GM23248 (cell line): ENCODE data around the gene PRKAB1. TPM values are rescaled to one million over a fixed set of nuclear protein-coding genes. Genes with fewer than 3 reads are reported as not detected.
A peak's percentile ranks its signal among the peaks of the same experiment; 100 is the strongest.

Source experiments
- DNase-seq: peaks from one replicate; pipeline ENCODE4 v3.0.0-alpha.2; 2015
- H2AFZ ChIP-seq: fragments of 200-600 bp; sonication (generic); 2 replicates; pipeline ENCODE4 v1.6.1; 2016; ENCODE audit warnings: antibody characterized with exemption
- H3F3A ChIP-seq: fragments of 200-600 bp; sonication (generic); 2 replicates; pipeline ENCODE4 v1.6.1; 2016; ENCODE audit warnings: mild to moderate bottlenecking, antibody characterized with exemption, mixed run types; ENCODE audit not compliant: insufficient read depth
- H3K27ac ChIP-seq: fragments of 200-600 bp; sonication (generic); 2 replicates; pipeline ENCODE4 v1.5.1; 2016; ENCODE audit warnings: mild to moderate bottlenecking
- H3K27me3 ChIP-seq: fragments of 200-600 bp; sonication (generic); replicated peaks from 2 replicates; pipeline ENCODE4 v1.6.1; 2016; ENCODE audit warnings: mild to moderate bottlenecking; ENCODE audit not compliant: insufficient read depth
- H3K36me3 ChIP-seq: fragments of 200-600 bp; sonication (generic); 2 replicates; pipeline ENCODE4 v1.6.1; 2016; ENCODE audit warnings: low read depth, mild to moderate bottlenecking
- H3K4me1 ChIP-seq: fragments of 200-600 bp; sonication (generic); 2 replicates; pipeline ENCODE4 v1.6.1; 2016; ENCODE audit warnings: mild to moderate bottlenecking; ENCODE audit not compliant: insufficient read depth
- H3K4me2 ChIP-seq: fragments of 200-600 bp; sonication (generic); one replicate; pipeline ENCODE4 v1.6.1; 2016; ENCODE audit warnings: mild to moderate bottlenecking; ENCODE audit not compliant: unreplicated experiment
- H3K4me3 ChIP-seq: fragments of 200-600 bp; sonication (generic); 2 replicates; pipeline ENCODE4 v1.5.1; 2016; ENCODE audit warnings: mild to moderate bottlenecking
- H3K79me2 ChIP-seq: fragments of 200-600 bp; sonication (generic); 2 replicates; pipeline ENCODE4 v1.6.1; 2016; ENCODE audit warnings: mild to moderate bottlenecking; ENCODE audit not compliant: insufficient read depth
- H3K9ac ChIP-seq: fragments of 200-600 bp; sonication (generic); 2 replicates; pipeline ENCODE4 v1.6.1; 2016; ENCODE audit warnings: mild to moderate bottlenecking
- H3K9me2 ChIP-seq: fragments of 200-600 bp; sonication (generic); 2 replicates; pipeline ENCODE4 v1.6.1; 2016; ENCODE audit warnings: mixed run types, mild to moderate bottlenecking, moderate library complexity; ENCODE audit not compliant: insufficient read depth
- H3K9me3 ChIP-seq: fragments of 200-600 bp; sonication (generic); one replicate; pipeline ENCODE4 v1.6.1; 2017; ENCODE audit warnings: low read depth
- H4K20me1 ChIP-seq: fragments of 200-600 bp; sonication (generic); 2 replicates; pipeline ENCODE4 v1.6.0; 2016; ENCODE audit not compliant: insufficient read depth
- EZH2 ChIP-seq: fragments of 200-600 bp; sonication (generic); IDR thresholded peaks from 2 replicates; pipeline ENCODE4 v1.6.1; 2018; ENCODE audit warnings: antibody characterized with exemption, mild to moderate bottlenecking; ENCODE audit not compliant: insufficient read depth, poor library complexity, severe bottlenecking
- EZH2phosphoT487 ChIP-seq: fragments of 200-600 bp; sonication (generic); IDR thresholded peaks from 2 replicates; pipeline ENCODE4 v1.6.1; 2018; ENCODE audit warnings: antibody characterized with exemption, moderate library complexity, mild to moderate bottlenecking, low read depth; ENCODE audit not compliant: insufficient read depth
- WGBS, 2 experiments: methylation state at CpG; one replicate each; pipeline ENCODE4 v1.1.6; 2015 to 2017; ENCODE audit warnings: low lambda C conversion rate in 2 of 2, low coverage in 1 of 2; ENCODE audit errors: missing lambda C conversion rate in 2 of 2; 5-methylcytosine and 5-hydroxymethylcytosine counted together
- in situ Hi-C: fragments of 300-500 bp; cut with MboI; formaldehyde crosslinking; loops from 2 replicates; pipeline ENCODE4 v1.15.0; 2020
- polyA plus RNA-seq: library from polyadenylated mRNA; unstranded; fragments of >200 nt; fragmentation: Nextera tagmentation; extraction: Ambion mirVana; gene quantifications from 2 replicates; pipeline ENCODE4 v1.2.1, GENCODE V29; 2016
- total RNA-seq: library from RNA; depleted of rRNA; stranded (reverse); fragments of >200 nt; shearing (Covaris generic); gene quantifications from 2 replicates; pipeline ENCODE4 v1.2.3, GENCODE V29; 2014

The PRKAB1 gene
- total and polyA plus RNA-seq, 2 experiments from 2014 or later, result 19.2 to 24.7 TPM

DNA sequence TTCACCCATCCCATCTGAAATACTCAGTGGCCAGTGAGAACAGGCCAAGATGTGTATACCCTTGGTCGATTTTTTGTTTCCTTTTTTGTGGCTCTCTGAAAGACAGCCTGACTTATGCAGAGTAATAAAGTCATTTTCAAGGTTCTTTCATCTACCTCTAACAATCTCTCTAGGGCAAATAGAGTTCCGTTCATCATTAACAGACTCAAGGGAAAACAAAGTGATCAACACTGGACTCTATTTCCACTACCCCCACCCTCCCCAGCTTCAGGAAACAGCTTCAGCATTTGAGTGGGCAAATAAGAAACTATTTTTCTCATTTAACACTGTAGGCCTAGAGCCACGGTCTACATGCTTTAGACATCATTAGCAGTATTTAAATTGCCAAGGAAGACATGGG, 15.9 kb downstream of the PRKAB1 start:
- H3K27ac ChIP-seq, result no peak overlapping the region

DNA sequence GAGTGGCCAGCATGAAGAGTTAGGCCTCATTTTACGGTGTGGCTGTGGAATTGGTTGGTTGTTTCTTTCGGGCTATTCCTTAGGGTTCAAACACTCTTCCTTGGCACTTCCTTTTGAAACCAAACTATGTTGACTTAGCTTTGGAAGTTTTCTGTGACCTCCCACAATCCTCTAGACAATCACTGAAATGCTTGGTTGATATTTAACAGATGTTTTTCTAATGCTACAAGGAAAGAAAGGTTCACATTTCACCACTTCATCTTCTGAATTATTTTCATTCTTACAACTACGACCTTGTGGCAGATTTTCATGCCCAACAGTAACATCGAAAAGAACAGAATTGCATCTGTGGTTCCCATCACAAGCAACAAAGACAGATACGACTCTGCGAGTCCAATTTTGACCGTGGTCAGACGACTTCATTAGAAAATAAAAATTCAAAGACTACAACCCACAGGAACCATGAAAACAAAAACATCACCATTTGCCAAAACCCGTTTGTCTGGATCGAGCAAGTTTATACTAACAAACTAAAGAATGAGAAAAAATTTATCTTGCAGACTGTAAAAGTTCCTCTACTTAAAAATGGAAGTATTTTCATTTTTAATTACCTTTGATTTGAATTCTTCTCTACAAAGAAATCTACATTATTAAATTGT, 16.9 kb downstream of the PRKAB1 start:
- in situ Hi-C loops, result no loop called here
- WGBS, 2 experiments, result 47 to 56% methylated on average over 10 of the region's 10 CpGs
- H3K9me2 ChIP-seq, result no peaks in the 10 kb centered on the region
- peaks cover 8% of the 10 kb centered on the region for H3K4me1 ChIP-seq
- DNase-seq, result no peak
- no peak overlapping the region for H3K27ac ChIP-seq
- H4K20me1 ChIP-seq, result no peaks in the 10 kb centered on the region
- H3K4me3 ChIP-seq, result no peak overlapping the region
- H3K4me2 ChIP-seq, result no peak overlapping the region
- H2AFZ ChIP-seq, result peak overlapping the region; percentile 29; the same call in 1 of the 2 replicates
- no peaks in the 10 kb centered on the region for H3K79me2 ChIP-seq
- no peaks in the 10 kb centered on the region for H3K27me3 ChIP-seq
- H3K9me3 ChIP-seq, result no peaks in the 10 kb centered on the region
- H3K9ac ChIP-seq, result no peak overlapping the region
- H3F3A ChIP-seq, result peaks cover 15% of the 10 kb centered on the region
- peaks cover 11% of the 10 kb centered on the region for H3K36me3 ChIP-seq
- TF ChIP-seq EZH2phosphoT487, result no peak

More for the DNA sequence above, 15.9 kb downstream of the PRKAB1 start:
- Histone ChIP-seq H3K79me2 (no peaks in the 10 kb centered on the region), H3K4me3 (no peak overlapping the region), H3K4me1 (peaks cover 8% of the 10 kb centered on the region), H3F3A (peaks cover 15% of the 10 kb centered on the region), H3K36me3 (peaks cover 17% of the 10 kb centered on the region), H2AFZ (no peak overlapping the region), H4K20me1 (no peaks in the 10 kb centered on the region), H3K9ac (no peak overlapping the region), H3K4me2 (no peak overlapping the region), H3K27me3 (no peaks in the 10 kb centered on the region), H3K9me2 (no peaks in the 10 kb centered on the region), H3K9me3 (no peaks in the 10 kb centered on the region)
- DNase-seq, result no peak
- WGBS, 2 experiments, result 80 to 83% methylated on average over 3 of the region's 3 CpGs
- TF ChIP-seq EZH2phosphoT487, result no peak
- TF ChIP-seq EZH2, result no peak
- in situ Hi-C loops, result no loop called here

DNA sequence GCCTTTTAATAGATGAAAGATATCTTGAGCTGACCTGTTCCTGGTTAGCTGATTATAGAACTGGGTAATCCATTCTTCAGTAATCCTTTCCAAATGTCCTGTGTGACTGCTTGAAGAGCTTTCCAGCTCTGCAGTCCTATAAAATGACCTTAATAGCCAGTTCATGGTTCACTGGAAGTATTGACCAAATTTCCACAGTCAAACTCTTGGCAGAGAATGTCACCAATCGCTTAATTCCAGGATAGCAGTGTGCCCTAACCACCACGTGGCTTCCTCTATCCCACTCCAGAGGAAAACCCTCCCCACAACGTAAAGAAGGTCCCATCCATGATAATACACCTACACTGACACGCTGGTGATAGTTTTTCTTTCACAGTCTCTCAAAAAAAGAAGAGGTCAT, 17.4 kb downstream of the PRKAB1 start:
- no peak for TF ChIP-seq EZH2phosphoT487
- TF ChIP-seq EZH2, result no peak
- no peaks in the 10 kb centered on the region for H3K27me3 ChIP-seq
- H3F3A ChIP-seq, result peaks cover 15% of the 10 kb centered on the region
- H3K9me3 ChIP-seq, result no peaks in the 10 kb centered on the region
- no peaks in the 10 kb centered on the region for H3K9me2 ChIP-seq
- no peaks in the 10 kb centered on the region for H3K79me2 ChIP-seq
- WGBS, 2 experiments, result 88 to 89% methylated on average over 4 of the region's 4 CpGs
- no peak overlapping the region for H3K4me2 ChIP-seq
- H3K27ac ChIP-seq, result no peak overlapping the region
- no peak overlapping the region for H3K4me3 ChIP-seq
- peaks cover 8% of the 10 kb centered on the region for H3K4me1 ChIP-seq
- no peak overlapping the region for H2AFZ ChIP-seq
- peaks cover 10% of the 10 kb centered on the region for H3K36me3 ChIP-seq
- no peak for DNase-seq
- H3K9ac ChIP-seq, result no peak overlapping the region
- in situ Hi-C loops, result no loop called here
- H4K20me1 ChIP-seq, result no peaks in the 10 kb centered on the region

DNA sequence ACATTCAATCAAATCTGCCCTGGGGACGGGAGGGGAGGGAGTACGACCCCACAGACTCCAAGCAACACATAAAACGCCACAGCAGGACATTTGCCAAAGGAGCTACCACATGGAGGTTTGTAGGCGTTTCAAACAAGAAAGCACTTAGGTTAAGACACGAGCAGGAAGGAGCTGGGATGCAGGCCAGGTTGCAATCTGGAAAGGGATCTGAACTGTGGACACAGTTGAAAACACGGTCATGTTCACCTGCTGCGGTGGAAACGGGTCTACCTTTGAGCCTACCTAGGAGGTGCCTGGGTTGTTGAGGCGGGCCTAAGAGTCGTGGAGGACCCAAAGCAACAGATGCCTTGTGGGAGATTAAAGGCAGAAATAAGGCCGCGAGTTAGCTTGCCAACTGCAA, 18.4 kb downstream of the PRKAB1 start:
- 89 to 90% methylated on average over 12 of the region's 12 CpGs for WGBS, 2 experiments
- no peaks in the 10 kb centered on the region for H3K9me2 ChIP-seq
- in situ Hi-C loops, result no loop called here
- no peaks in the 10 kb centered on the region for H3K9me3 ChIP-seq
- no peaks in the 10 kb centered on the region for H3K79me2 ChIP-seq
- no peak overlapping the region for H2AFZ ChIP-seq
- H3K9ac ChIP-seq, result no peak overlapping the region
- TF ChIP-seq EZH2 (no peak), EZH2phosphoT487 (no peak)
- H3K4me1 ChIP-seq, result peaks cover 9% of the 10 kb centered on the region
- H3F3A ChIP-seq, result peaks cover 15% of the 10 kb centered on the region
- peaks cover under 1% of the 10 kb centered on the region; the same call in 1 of the 2 replicates for H3K36me3 ChIP-seq
- H3K4me3 ChIP-seq, result no peak overlapping the region
- no peak overlapping the region for H3K4me2 ChIP-seq
- H3K27me3 ChIP-seq, result no peaks in the 10 kb centered on the region
- H4K20me1 ChIP-seq, result no peaks in the 10 kb centered on the region
- no peak for DNase-seq
- no peak overlapping the region for H3K27ac ChIP-seq

- in situ Hi-C loops, result no loop called here
- WGBS, 2 experiments, result 98 to 99% methylated on average over 13 of the region's 13 CpGs
Observed at GRCh38 chr12:119686776-119687175, 18.8 kb downstream of the PRKAB1 start.

More at GRCh38 chr12:119686776-119687175, 18.8 kb downstream of the PRKAB1 start:
- TF ChIP-seq EZH2 (no peak), EZH2phosphoT487 (no peak)
- Histone ChIP-seq H3K27me3 (no peaks in the 10 kb centered on the region), H3K36me3 (no peaks in the 10 kb centered on the region), H2AFZ (no peak overlapping the region), H3K4me2 (no peak overlapping the region), H3K27ac (no peak overlapping the region), H3K4me3 (no peak overlapping the region), H3K9ac (no peak overlapping the region), H3F3A (peaks cover 18% of the 10 kb centered on the region), H3K9me2 (no peaks in the 10 kb centered on the region), H4K20me1 (no peaks in the 10 kb centered on the region), H3K9me3 (no peaks in the 10 kb centered on the region), H3K79me2 (no peaks in the 10 kb centered on the region), H3K4me1 (peaks cover 13% of the 10 kb centered on the region)
- DNase-seq, result no peak
